GM13976 (cell line): ENCODE data around the gene ZFYVE28.

Source experiments
- DNase-seq: peaks from one replicate; pipeline ENCODE4 v3.0.0; 2012; ENCODE audit warnings: low spot score
- CTCF ChIP-seq: IDR thresholded peaks from 2 replicates; pipeline ENCODE4 v1.5.1; 2012; ENCODE audit warnings: borderline replicate concordance, mild to moderate bottlenecking; ENCODE audit not compliant: insufficient read depth; ENCODE audit errors: extremely low read depth, missing control alignments, control extremely low read depth
- in situ Hi-C: fragments of 300-500 bp; cut with MboI; formaldehyde crosslinking; loops from one replicate; pipeline ENCODE4 v1.12.0; 2022; ENCODE audit warnings: low sequenced_read_pairs, mixed read lengths, inconsistent platforms; ENCODE audit not compliant: unreplicated experiment

ZFYVE28 gene

GRCh38 chr4:2340272-2341061 is 78.0 kb downstream of the ZFYVE28 start:
- no peak for TF ChIP-seq CTCF
- in situ Hi-C loops: no loop called here
- DNase-seq: no peak

DNA sequence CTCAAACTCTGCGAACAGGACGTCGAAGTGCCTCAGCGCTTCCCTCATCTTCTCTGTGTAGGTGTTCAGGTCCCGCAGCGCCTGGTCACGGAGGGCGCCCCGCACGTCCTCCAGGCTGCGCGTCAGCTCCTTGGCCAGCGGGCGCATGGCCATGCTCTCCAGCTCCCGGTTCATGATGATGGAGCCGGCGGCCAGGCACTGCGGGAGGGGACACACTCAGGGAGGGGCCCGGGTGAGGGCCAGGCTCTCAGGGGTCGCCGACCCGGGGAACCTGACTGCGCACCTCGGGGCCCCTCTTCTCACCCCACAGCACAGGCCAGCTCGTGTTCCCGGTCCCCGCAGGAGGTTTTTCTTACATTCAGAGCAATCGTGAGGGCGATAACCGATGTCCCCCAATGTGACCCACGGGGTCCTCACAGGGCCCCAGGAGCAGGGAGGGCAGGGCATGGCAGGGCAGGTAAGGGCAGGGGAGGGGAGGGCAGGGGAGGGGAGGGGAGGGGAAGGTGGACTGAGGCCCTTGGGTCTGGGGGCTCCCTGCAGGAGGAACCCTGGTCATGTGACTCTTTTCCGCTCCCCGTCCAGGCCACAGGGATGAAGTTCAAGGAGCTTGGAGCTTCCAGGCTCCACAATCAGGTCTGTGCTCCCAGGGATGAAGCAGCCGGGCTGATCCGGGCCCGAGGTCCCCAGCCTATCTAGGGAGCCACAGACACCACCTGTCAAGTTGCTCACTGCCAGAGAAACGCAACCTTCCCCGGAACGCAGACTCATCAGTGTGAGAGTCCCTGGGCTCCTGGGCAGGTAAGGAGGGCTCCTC is 78.8 kb downstream of the ZFYVE28 start:
- in situ Hi-C loops: no loop called here
- DNase-seq: no peak
- TF ChIP-seq CTCF: no peak

DNA sequence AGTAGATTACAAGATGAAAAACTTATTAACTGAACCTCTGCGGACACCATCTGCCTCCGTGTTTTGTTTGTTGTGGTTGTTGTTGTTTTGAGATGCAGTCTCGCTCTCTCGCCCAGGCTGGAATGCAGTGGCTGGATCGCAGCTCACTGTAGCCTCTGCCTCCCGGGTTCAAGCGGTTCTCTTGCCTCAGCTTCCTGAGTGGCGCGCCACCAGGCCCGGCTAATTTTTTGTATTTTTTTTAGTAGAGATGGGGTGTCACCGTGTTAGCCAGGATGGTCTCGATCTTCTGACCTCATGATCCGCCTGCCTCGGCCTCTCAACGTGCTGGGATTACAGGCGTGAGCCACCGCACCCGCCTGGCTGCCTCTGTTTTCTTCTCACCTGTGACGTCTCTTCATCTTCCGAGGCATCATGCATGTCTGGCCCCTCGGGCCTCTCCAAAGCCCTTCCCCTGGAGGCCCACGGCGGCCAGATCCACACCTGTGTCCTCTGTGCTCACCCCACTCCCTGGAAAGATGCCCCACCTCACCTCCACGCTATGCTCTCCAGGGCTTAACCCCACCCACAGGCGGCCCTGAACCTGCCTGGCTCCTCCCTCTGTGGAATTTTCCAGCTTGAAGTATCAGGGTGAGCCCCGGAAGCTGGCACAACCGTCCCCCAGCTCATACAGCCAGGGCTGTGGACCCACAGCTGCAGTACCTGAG is 79.5 kb downstream of the ZFYVE28 start:
- DNase-seq: no peak
- in situ Hi-C loops: no loop called here
- TF ChIP-seq CTCF: no peak

DNA sequence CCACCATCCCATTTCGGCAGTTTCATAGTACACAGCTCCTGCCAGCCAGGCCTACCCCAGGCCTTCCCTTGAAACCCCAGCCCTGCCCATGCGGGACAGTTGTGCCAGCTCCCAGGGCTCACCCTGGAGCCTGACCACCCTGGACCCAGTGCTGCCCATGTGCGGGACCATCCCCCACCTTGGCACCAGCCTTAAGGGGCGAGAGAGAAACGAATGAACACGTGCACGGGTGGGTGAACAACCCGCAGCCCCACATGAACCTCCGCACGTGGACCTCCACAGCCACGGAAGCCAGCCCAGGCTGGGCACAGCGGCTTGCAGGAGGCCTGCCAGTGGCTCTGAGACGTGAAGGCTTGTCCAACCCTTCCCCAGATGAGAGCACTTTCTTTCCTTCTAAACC is 80.5 kb downstream of the ZFYVE28 start:
- in situ Hi-C loops: no loop called here
- no peak for TF ChIP-seq CTCF

GRCh38 chr4:2337131-2337723 is 81.2 kb downstream of the ZFYVE28 start:
- DNase-seq: no peak
- in situ Hi-C loops: no loop called here
- TF ChIP-seq CTCF: no peak

More for the DNA sequence above, 80.5 kb downstream of the ZFYVE28 start:
- no peak for DNase-seq

- in situ Hi-C loops: no loop called here
- no peak for TF ChIP-seq CTCF
- no peak for DNase-seq
Measured at GRCh38 chr4:2336659-2337058, 81.8 kb downstream of the ZFYVE28 start.
